Stimulated activated CD4-positive, alpha-beta T cell treated with anti-CD3 and anti-CD28 coated beads, Interleukin-1b, Interleukin-23, amount 100 ng/mL, for 4 hours (primary cell): ENCODE results near the gene NTSR2.
A peak's percentile ranks its signal among the peaks of the same experiment; 100 is the strongest.

Source experiments
- DNase-seq, 2 donors: peaks; one replicate each; pipeline ENCODE4 v3.0.0-alpha.2; 2020; ENCODE audit warnings: low read depth in 2 of 2

NTSR2 gene

GRCh38 chr2:11669454-11670291 is at the start of gene NTSR2:
Gene NTSR2, minus strand, starts transcription at chr2:11670195. Its CDS starts 66 bp downstream, at chr2:11670129.
- DNase-seq: peak in 1 of 2 donors; percentile 22

- DNase-seq: no peak
Observed at GRCh38 chr2:11719230-11719977, 49.4 kb upstream of the NTSR2 start.

- DNase-seq: no peak
Observed at GRCh38 chr2:11718606-11719005, 48.6 kb upstream of the NTSR2 start.

- no peak for DNase-seq
Observed at GRCh38 chr2:11717623-11718022, 47.6 kb upstream of the NTSR2 start.

- no peak for DNase-seq
Observed at GRCh38 chr2:11716689-11717321, 46.8 kb upstream of the NTSR2 start.

- no peak for DNase-seq
Observed at GRCh38 chr2:11715987-11716652, 46.1 kb upstream of the NTSR2 start.

GRCh38 chr2:11713815-11714214 is 43.8 kb upstream of the NTSR2 start:
- no peak for DNase-seq

- DNase-seq: no peak
Observed at GRCh38 chr2:11712866-11713265, 42.9 kb upstream of the NTSR2 start.

- no peak for DNase-seq
Observed at GRCh38 chr2:11711751-11712150, 41.8 kb upstream of the NTSR2 start.

- DNase-seq: no peak
Observed at GRCh38 chr2:11711354-11711716, 41.3 kb upstream of the NTSR2 start.

GRCh38 chr2:11710632-11711353 is 40.8 kb upstream of the NTSR2 start:
- DNase-seq: no peak

- DNase-seq: no peak
Observed at GRCh38 chr2:11710210-11710609, 40.2 kb upstream of the NTSR2 start.

- DNase-seq: no peak
Observed at GRCh38 chr2:11709293-11709692, 39.3 kb upstream of the NTSR2 start.

GRCh38 chr2:11708106-11708505 is 38.1 kb upstream of the NTSR2 start:
- no peak for DNase-seq

- no peak for DNase-seq
Observed at GRCh38 chr2:11705711-11706110, 35.7 kb upstream of the NTSR2 start.

GRCh38 chr2:11705063-11705462 is 35.1 kb upstream of the NTSR2 start:
- DNase-seq: no peak

GRCh38 chr2:11703700-11704099 is 33.7 kb upstream of the NTSR2 start:
- DNase-seq: no peak

- DNase-seq: no peak
Observed at GRCh38 chr2:11702946-11703345, 33.0 kb upstream of the NTSR2 start.

- no peak for DNase-seq
Observed at GRCh38 chr2:11701751-11702301, 31.8 kb upstream of the NTSR2 start.

GRCh38 chr2:11701206-11701605 is 31.2 kb upstream of the NTSR2 start:
- DNase-seq: no peak
